Parathyroid adenoma (tissue), 2 donors: ENCODE results near the gene TAF11L4.
"Not testable (repeated sequence)": the region's sequence is repeated elsewhere in the genome, so short reads cannot be mapped to it uniquely, and the experiment has no call there.

Experiments used
- H2AFZ ChIP-seq: fragments of 300-600 bp; sonication (generic); one replicate; pipeline ENCODE4 v1.7.0; 2017; ENCODE audit warnings: antibody characterized with exemption, mild to moderate bottlenecking
- H3K27ac ChIP-seq: fragments of 300-600 bp; sonication (generic); one replicate; pipeline ENCODE4 v1.7.0; 2017
- H3K27me3 ChIP-seq: fragments of 300-600 bp; sonication (generic); one replicate; pipeline ENCODE4 v1.7.0; 2017; ENCODE audit warnings: low read length; ENCODE audit not compliant: control insufficient read depth, insufficient read depth
- H3K36me3 ChIP-seq: fragments of 300-600 bp; sonication (generic); one replicate; pipeline ENCODE4 v1.7.0; 2017; ENCODE audit warnings: low read length; ENCODE audit not compliant: control insufficient read depth, insufficient read depth
- H3K4me1 ChIP-seq: fragments of 300-600 bp; sonication (generic); one replicate; pipeline ENCODE4 v1.7.0; 2017; ENCODE audit warnings: control low read depth
- H3K4me2 ChIP-seq: fragments of 300-600 bp; sonication (generic); one replicate; pipeline ENCODE4 v1.7.0; 2017; ENCODE audit warnings: low read length
- H3K4me3 ChIP-seq: fragments of 300-600 bp; sonication (generic); one replicate; pipeline ENCODE4 v1.7.0; 2017; ENCODE audit warnings: low read depth, low read length
- H3K79me2 ChIP-seq: fragments of 300-600 bp; sonication (generic); one replicate; pipeline ENCODE4 v1.7.0; 2017; ENCODE audit warnings: control low read depth
- H3K9ac ChIP-seq: fragments of 300-600 bp; sonication (generic); one replicate; pipeline ENCODE4 v1.7.0; 2017; ENCODE audit warnings: mild to moderate bottlenecking
- H3K9me3 ChIP-seq: fragments of 300-600 bp; sonication (generic); one replicate; pipeline ENCODE4 v1.7.0; 2017; ENCODE audit warnings: low read length; ENCODE audit not compliant: control insufficient read depth
- TF ChIP-seq, protein P1 (sequence below): fragments of 300-600 bp; sonication (generic); IDR thresholded peaks from one replicate; pipeline ENCODE4 v1.7.0; 2017; ENCODE audit warnings: antibody characterized with exemption, mild to moderate bottlenecking
- donor health status: primary hyperparathyroidism.

Gene TAF11L4

DNA sequence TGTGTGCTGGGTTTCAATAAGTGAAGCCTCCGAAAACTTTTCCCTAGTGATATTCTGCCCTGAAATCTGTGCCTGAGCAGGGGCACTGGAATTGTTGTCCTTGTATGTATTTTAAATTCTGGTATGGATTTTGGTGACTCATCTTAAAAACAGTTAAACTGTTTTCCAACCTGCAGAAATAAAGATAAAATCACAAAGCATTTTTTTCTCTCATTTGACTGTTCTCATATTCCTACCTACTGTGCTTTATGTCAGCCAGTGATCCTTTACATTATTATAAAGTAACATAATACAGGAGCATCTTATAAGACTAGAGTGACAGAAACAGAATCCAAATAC, 34.5 kb upstream of the TAF11L4 start:
- no peak overlapping the region for H3K27ac ChIP-seq
- H3K4me2 ChIP-seq, result no peak overlapping the region
- TF ChIP-seq, protein P1, sequence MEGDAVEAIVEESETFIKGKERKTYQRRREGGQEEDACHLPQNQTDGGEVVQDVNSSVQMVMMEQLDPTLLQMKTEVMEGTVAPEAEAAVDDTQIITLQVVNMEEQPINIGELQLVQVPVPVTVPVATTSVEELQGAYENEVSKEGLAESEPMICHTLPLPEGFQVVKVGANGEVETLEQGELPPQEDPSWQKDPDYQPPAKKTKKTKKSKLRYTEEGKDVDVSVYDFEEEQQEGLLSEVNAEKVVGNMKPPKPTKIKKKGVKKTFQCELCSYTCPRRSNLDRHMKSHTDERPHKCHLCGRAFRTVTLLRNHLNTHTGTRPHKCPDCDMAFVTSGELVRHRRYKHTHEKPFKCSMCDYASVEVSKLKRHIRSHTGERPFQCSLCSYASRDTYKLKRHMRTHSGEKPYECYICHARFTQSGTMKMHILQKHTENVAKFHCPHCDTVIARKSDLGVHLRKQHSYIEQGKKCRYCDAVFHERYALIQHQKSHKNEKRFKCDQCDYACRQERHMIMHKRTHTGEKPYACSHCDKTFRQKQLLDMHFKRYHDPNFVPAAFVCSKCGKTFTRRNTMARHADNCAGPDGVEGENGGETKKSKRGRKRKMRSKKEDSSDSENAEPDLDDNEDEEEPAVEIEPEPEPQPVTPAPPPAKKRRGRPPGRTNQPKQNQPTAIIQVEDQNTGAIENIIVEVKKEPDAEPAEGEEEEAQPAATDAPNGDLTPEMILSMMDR, result no peak
- no peaks in the 10 kb centered on the region for H3K4me1 ChIP-seq
- H3K36me3 ChIP-seq, result no peaks in the 10 kb centered on the region
- H2AFZ ChIP-seq, result no peak overlapping the region
- no peaks in the 10 kb centered on the region for H3K9me3 ChIP-seq
- H3K79me2 ChIP-seq, result no peaks in the 10 kb centered on the region
- H3K27me3 ChIP-seq, result no peaks in the 10 kb centered on the region
- H3K4me3 ChIP-seq, result no peak overlapping the region
- no peak overlapping the region for H3K9ac ChIP-seq

DNA sequence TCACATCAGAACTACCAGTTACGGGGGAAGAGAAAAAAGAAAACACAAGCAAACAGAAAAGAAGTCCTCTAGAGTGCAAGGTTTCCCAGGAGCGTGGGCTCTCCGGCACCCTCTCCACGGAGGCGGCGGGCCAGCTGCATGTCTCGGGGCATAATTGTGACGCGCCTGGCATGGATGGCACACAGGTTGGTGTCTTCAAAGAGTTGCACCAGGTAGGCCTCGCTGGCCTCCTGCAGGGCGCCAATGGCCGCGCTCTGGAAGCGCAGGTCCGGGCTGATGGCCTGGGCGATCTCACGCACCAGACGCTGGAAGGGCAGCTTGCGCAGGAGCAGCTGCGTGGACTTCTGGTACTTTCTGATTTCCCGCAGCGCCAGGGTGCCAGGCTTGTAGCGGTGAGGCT, 30.3 kb upstream of the TAF11L4 start:
- H3K79me2 ChIP-seq, H3K27me3 ChIP-seq, H3K4me2 ChIP-seq, H3K9me3 ChIP-seq, H3K36me3 ChIP-seq, H2AFZ ChIP-seq, H3K4me3 ChIP-seq, H3K9ac ChIP-seq, H3K27ac ChIP-seq, H3K4me1 ChIP-seq: not testable (repeated sequence)

DNA sequence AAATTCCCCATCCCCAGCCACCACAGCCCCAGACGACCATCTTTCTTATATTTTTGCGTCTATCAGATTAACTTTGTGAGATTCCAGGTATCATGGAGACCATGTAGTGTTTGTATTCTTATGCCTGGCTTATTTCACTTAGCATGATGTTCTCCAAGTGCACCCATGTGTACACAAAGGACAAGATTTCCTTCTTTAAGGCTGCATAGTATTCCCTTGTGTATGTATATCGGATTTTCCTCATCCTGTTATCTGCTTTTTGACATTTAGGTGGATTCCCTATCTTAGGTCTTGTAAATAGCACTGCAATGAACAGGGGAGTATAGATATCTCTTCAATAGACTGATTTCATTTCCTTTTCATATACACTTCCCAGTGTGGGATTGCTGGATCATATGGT, 28.8 kb upstream of the TAF11L4 start:
- H3K4me3 ChIP-seq, result no peak overlapping the region
- no peak overlapping the region for H3K9ac ChIP-seq
- no peaks in the 10 kb centered on the region for H3K4me1 ChIP-seq
- H2AFZ ChIP-seq, result no peak overlapping the region
- no peak overlapping the region for H3K4me2 ChIP-seq
- no peaks in the 10 kb centered on the region for H3K27me3 ChIP-seq
- H3K79me2 ChIP-seq, result no peaks in the 10 kb centered on the region
- no peaks in the 10 kb centered on the region for H3K36me3 ChIP-seq
- H3K27ac ChIP-seq, result no peak overlapping the region
- no peaks in the 10 kb centered on the region for H3K9me3 ChIP-seq
- TF ChIP-seq, protein P1, result no peak

DNA sequence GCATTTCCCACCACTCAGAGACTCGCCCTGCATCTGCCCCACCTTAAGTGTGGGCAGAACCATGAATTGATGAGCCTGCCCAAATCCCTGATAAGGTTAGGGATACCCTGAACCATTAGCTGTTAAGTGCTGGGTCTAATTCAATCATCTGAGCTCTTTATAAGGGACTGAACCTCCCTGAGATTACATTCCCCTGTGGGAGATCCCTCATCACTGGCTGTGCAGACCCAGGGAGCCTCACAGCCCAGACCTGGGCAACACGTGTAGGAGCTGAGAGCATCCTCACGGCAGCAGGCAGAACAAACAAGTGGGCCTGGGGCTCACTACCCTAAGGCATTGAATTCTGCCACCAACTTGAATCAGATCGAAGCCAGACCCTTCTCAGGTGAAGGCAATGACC, 24.2 kb upstream of the TAF11L4 start:
- no peak overlapping the region for H3K4me2 ChIP-seq
- no peaks in the 10 kb centered on the region for H3K36me3 ChIP-seq
- H3K27me3 ChIP-seq, result no peaks in the 10 kb centered on the region
- H3K27ac ChIP-seq, result no peak overlapping the region
- TF ChIP-seq, protein P1, result no peak
- no peaks in the 10 kb centered on the region for H3K4me1 ChIP-seq
- no peaks in the 10 kb centered on the region for H3K79me2 ChIP-seq
- no peak overlapping the region for H2AFZ ChIP-seq
- H3K9me3 ChIP-seq, result no peaks in the 10 kb centered on the region
- H3K9ac ChIP-seq, result no peak overlapping the region
- H3K4me3 ChIP-seq, result no peak overlapping the region

DNA sequence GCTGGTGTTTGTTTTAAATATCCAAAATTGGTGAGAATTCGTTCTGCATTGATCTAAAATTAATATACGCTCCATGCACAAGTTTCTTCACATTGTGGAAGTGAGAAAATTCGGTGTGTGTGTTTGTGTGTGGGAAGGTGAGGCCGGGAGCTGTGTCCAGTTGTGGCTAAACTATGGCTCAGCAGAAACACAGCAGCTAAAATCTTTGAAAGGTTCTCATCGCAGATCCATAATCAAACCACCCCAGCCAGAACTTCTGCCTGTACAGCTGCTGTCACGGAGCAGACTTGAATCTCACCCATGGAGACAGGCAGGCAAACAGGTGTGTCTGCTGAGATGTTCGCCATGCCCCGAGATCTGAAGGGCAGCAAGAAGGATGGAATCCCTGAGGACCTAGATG, 23.7 kb upstream of the TAF11L4 start, which contains the start of gene TAF11L2:
Gene TAF11L2 (plus strand): TSS at position 301 of the 400 bp plus-strand sequence.
- H2AFZ ChIP-seq, H3K27ac ChIP-seq, H3K9ac ChIP-seq, H3K79me2 ChIP-seq, H3K27me3 ChIP-seq, H3K4me2 ChIP-seq, H3K4me1 ChIP-seq, H3K4me3 ChIP-seq, H3K36me3 ChIP-seq, H3K9me3 ChIP-seq: not testable (repeated sequence)

DNA sequence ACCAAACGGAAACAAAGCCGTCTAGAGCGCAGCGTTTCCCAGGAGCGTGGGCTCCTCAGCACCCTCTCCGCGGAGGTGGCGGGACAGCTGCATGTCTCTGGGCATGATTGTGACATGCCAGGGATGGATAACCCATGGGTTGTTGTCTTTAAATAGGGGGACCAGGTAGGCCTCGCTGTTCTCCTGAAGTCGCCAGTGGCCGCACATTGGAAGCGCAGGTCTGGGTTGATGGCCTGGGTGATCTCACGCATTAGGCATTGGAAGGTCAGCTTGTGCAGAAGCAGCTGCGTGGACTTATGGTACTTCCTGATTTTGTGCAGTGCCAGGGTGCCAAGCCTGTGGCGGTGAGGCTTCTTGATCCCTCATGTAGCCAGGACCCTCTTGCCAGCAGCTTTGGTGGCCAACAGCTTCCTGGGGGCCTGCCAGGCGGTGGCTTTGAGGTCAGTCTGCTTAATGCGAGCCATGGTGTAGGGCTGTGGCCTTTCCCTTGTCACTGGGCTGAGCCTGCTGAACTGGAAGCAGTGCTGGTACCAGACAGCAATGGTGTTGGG, 9.8 kb upstream of the TAF11L4 start:
- no peak overlapping the region for H2AFZ ChIP-seq
- no peaks in the 10 kb centered on the region for H3K36me3 ChIP-seq
- no peak overlapping the region for H3K9ac ChIP-seq
- H3K27me3 ChIP-seq, result no peaks in the 10 kb centered on the region
- H3K79me2 ChIP-seq, result no peaks in the 10 kb centered on the region
- no peaks in the 10 kb centered on the region for H3K9me3 ChIP-seq
- TF ChIP-seq, protein P1, result no peak
- H3K4me2 ChIP-seq, result no peak overlapping the region
- no peak overlapping the region for H3K4me3 ChIP-seq
- no peak overlapping the region for H3K27ac ChIP-seq
- no peaks in the 10 kb centered on the region for H3K4me1 ChIP-seq

DNA sequence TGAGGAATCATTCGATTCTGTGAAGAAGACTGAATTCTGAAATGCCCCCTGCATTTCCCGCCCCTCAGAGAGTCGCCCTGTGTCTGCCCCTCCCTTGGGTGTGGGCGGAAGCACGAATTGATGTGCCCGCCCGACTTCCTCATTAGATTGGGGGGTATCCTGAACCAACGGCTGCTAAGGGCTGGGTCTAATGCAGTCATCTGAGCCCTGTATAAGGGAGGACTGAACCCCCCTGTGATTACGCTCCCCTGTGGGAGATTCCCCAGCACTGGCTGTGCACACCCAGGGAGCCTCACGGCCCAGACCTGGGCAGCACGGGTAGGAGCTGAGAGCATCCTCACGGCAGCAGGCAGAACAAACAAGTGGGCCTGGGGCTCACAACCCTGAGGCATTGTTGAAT, 4.1 kb upstream of the TAF11L4 start:
- H3K4me1 ChIP-seq, H3K4me2 ChIP-seq, H3K27me3 ChIP-seq, H3K27ac ChIP-seq, H2AFZ ChIP-seq, H3K36me3 ChIP-seq, H3K79me2 ChIP-seq, H3K4me3 ChIP-seq, H3K9me3 ChIP-seq, H3K9ac ChIP-seq: not testable (repeated sequence)

DNA sequence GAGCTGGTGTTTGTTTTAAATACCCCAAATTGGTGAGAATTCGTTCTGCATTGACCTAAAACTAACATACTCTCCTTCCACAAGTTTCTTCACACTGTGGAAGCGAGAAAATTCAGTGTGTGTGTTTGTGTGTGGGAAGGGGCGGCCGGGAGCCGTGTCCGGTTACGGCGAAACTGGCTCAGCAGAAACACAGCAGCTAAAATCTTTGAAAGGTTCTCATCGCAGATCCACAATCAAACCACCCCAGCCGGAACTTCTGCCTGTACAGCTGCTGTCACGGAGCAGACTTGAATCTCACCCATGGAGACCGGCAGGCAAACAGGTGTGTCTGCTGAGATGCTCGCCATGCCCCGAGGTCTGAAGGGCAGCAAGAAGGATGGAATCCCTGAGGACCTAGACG, 3.5 kb upstream of the TAF11L4 start, which contains the start of gene TAF11L3:
Gene TAF11L3 (plus strand): TSS at position 301 of the 400 bp plus-strand sequence.
- H3K4me2 ChIP-seq, H3K9ac ChIP-seq, H3K79me2 ChIP-seq, H3K9me3 ChIP-seq, H3K36me3 ChIP-seq, H3K4me1 ChIP-seq, H3K27me3 ChIP-seq, H3K27ac ChIP-seq, H2AFZ ChIP-seq, H3K4me3 ChIP-seq: not testable (repeated sequence)
